ENCODE measurements around the gene TSSK2.
"Not testable (repeated sequence)": the region's sequence is repeated elsewhere in the genome, so short reads cannot be mapped to it uniquely, and the experiment has no call there.

The TSSK2 gene

GRCh38 chr22:19146215-19146968 is 15.3 kb downstream of the TSSK2 start:
- DNase-seq = no peak

GRCh38 chr22:19147195-19147780 is 16.2 kb downstream of the TSSK2 start:
- DNase-seq = no peak

GRCh38 chr22:19148417-19149046 is 17.4 kb downstream of the TSSK2 start:
- DNase-seq = no peak

- no peak for DNase-seq
These were observed 18.2 kb downstream of the TSSK2 start for GRCh38 chr22:19149047-19149883.

DNA sequence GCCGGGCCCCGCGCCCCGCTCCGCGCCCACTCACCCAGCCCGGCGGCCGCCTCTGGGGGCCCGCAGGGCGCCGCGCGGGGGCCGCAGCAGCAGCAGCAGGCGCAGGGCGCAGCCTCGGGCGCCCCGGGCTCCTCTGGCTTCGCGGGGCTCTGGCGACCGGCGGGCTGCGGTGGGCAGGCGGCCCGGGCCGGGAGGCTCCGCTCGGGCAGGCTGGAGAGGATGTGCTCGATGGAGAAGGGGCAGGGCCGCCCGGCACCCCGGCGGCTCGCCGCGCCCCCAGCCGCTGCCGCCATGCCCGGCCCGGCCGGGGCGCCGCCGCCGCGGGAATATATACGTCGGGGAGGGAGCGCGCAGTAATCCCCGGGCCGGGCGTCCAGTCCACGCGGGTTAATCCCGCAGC is 18.9 kb downstream of the TSSK2 start, which contains the start of gene GSC2:
TSS of gene GSC2 (minus strand) at position 302 of the 400 bp plus-strand sequence. CDS start at position 293, 9 bp downstream.
- no peak for DNase-seq

DNA sequence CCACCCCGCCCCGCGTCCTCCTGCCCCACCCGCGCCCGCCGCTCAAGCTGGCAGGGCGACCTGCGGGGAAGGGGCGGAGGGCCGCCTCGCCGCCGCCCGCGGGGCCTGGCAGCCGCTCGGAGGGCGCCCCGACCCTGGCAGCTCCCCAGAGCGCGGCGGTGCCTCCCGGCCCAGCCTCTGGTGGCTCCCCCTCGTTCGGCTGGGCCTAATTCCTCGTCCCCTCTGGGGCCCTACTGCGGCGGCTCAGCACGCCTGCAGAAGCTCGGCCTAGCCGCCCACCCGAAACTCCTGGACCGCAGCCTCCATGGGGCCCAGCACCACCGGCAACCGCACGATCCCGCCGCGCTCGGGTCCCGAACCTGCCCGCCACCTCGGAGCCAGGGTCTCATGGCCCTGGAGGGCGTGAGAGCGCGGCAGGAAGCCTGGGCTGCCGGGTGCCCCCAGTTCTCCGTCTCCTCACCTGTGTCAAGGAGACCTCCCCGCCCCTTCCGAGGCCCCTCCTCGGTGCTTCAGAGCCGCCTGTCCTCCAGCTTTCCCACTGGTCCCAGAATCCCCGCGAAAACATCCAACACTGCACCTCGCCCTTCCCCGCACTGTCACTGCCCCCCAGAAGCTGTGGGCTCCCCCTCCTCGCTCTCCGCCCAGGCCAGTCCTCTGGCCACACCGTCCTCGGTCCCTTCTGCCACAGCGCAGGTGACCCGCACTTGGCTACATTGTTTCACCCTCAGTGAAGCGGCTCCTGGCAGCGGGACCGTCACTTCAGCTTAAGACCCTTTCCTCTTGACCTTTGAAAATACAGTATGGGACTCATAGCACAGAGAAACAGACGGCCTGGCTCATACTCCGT is 19.6 kb downstream of the TSSK2 start:
- no peak for DNase-seq

DNA sequence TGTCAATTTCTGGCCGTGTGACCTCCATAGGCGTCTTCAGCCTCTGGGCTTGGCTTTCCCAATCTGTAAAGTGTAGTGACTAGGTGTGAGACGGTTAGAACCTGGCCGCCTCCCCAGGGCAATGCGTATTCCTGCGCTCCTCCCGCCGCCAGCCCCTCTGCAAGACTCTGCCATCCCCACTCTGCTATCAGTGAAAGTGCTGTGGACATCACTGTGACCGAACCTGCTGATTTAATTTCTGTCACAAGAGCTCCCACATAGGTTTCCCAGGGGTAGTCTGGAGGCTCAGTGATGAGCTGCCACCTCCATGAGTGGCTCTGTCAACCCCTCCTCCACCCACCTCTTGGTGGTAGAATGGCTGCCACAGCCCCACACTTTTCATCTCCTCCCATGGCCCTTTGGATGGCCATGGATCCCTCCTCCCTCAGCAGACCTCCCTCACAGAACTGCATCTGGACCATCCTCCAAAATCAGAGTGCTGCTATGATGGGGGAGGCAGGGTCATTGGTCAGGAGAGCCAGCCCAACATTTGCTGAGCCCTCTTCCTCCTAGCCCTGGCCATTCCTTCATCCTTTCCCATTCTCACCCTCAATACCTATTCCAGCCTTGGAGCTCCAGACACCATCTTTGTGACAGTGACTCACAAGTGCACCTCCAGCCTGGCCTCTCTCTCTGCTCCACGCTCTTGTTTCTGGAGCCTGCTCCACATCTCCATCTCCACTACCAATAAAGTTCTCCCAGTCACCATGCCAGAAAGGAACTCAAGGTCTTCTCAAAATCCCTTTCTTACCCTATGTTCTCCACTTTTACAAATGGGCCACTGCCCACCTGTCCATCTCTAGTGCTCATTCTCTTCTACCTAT is 20.5 kb downstream of the TSSK2 start:
- no peak for DNase-seq

GRCh38 chr22:19152942-19153883 is 22.1 kb downstream of the TSSK2 start:
- DNase-seq = no peak

DNA sequence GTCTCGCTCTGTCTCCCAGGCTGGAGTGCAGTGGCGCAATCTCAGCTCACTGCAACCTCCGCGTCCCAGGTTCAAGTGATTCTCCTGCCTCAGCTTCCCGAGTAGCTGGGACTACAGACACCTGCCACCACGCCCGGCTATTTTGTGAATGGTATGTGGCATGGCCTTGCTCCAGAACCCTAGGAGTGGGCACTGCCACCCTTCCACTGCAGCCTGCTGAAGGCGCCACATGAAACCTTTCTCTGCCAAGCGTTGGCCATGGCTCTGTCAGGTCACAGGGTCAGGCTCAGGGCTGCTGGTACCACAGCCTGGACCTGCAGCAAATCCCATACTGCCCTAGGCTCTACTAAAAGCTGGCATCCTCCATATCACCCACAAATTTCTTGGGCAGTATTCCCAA is 25.0 kb downstream of the TSSK2 start:
- not testable (repeated sequence) for DNase-seq

DNA sequence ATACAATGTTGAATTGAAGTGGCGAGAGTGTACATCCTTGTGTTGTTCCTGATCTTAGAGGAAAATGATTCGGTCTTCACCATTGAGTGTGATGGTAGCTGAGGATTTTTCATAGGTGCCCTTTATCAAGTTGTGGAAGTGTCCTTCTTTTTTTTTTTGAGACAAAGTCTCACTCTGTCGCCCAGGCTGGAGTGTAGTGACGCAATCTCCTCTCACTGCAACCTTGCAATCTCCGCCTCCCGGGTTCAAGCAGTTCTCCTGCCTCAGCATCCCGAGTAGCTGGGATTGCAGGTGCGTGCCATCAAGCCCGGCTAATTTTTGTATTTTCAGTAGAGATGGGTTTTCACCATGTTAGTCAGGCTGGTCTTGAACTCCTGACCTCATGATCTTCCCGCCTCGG is 27.5 kb downstream of the TSSK2 start:
- not testable (repeated sequence) for DNase-seq

DNA sequence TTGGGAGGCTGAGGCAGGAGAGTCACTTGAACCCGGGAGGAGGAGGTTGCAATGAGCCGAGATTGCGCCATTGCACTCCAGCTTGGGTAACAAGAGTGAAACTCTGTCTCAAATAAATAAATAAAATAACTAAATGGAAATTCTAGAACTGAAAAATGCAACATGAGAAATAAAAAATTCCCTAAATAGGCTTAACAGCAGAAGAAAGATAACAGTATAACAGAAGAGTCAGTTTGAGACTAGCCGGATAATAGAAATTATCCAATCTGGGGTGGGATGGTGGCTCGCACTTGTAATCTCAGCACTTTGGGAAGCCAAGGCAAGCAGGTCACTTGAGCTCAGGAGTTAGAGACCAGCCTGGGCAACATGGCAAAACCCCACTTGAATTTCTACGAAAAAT is 33.3 kb downstream of the TSSK2 start:
- DNase-seq = no peak

DNA sequence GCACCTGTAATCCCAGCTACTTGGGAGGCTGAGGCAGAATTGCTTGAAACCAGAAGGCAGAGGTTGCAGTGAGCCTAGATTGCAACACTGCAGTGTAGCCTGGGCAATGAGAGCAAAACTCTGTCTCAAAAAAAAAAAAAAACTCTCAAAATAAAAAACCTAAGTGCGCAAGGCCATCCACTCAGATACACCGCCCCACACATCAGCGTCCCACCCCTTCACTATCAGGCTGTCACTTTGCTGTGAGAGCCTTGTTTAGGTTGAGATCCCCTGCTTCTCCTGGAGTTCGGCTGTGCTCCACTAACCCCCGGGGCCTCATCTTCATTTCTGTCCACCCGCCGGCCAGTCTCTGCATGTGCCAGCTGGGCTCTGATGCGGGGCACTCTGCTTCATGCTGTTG is 35.3 kb downstream of the TSSK2 start:
- DNase-seq = no peak

- no peak for DNase-seq
These were observed 36.2 kb downstream of the TSSK2 start for GRCh38 chr22:19167106-19167869.

DNA sequence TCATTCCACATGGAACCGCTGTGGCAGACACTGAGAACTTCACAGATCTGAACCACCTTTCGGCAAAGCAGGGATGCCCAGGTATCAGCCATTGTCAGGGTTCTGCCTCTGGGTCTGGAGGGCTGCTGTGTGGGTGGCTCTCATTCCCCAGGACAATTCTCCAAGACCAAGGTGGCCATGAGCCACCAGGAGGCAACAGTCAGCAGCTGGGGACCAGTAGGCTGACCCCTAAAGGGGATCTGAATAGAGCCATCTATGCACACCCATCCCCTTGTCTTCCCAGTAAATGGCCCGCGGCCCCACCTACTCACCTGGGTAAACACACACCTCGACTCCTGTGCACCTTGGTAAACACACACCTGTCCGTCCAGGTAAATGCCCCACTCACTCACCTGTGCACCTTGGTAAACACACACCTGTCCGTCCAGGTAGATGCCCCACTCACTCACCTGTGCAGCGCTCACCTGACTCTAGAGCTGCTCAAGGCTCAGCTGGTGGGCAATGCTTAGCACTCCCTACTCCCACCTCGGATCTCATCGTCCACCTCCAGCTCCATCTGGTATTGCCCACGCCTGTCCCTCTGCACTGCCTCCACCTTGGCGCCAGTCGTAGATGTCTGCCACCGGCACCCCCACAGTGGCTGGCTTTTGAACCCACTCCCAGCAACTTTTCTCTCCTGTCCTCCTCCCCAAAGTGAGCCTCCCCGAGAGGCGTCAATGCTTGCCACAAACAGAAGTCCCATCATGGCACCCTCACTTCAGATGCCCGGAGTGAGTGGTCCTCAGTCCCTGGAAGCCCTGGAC is 37.2 kb downstream of the TSSK2 start:
- no peak for DNase-seq

GRCh38 chr22:19169002-19169946 is 38.2 kb downstream of the TSSK2 start:
- no peak for DNase-seq

DNA sequence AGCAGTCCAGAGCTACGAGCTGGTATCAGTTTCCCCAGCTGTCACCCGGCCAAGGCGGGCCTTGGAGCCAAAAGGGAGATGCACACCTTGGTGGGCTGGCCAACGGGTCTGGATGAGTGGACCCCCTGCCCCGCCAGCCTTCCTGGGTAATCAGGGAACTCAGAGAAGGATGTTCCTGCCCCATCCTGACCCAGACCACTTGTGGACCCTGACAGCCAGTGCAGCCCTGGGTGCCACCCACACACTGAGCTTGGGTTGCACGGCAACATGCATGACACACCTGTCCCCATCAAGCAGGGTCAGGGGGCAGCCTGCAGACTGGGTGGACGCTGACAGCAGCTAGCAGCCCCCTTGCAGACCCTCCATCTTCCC is 38.8 kb downstream of the TSSK2 start:
- DNase-seq = no peak

All from SHP77 treated with DMSO at 0.1 percent for 48 hours (cell line).